GM19324 (cell line): Measurements from ENCODE around the gene NR5A1.

ENCODE experiments used
- ATAC-seq: cut with Tn5 transposase; IDR thresholded peaks from one replicate; pipeline ENCODE4 v1.9.1; 2021; ENCODE audit warnings: mild to moderate bottlenecking, moderate library complexity; ENCODE audit not compliant: unreplicated experiment, low FRiP score

NR5A1 gene

GRCh38 chr9:124468061-124468740 is 39.0 kb downstream of the NR5A1 start:
- ATAC-seq, result no peak

GRCh38 chr9:124467410-124468060 is 39.7 kb downstream of the NR5A1 start:
- no peak for ATAC-seq

- no peak for ATAC-seq
These were observed 41.5 kb downstream of the NR5A1 start for GRCh38 chr9:124465736-124466135.

GRCh38 chr9:124462739-124463138 is 44.5 kb downstream of the NR5A1 start:
- ATAC-seq, result no peak

GRCh38 chr9:124458441-124458840 is 48.8 kb downstream of the NR5A1 start:
- no peak for ATAC-seq

- no peak for ATAC-seq
These were observed 49.2 kb downstream of the NR5A1 start for GRCh38 chr9:124457887-124458431.

GRCh38 chr9:124457079-124457886 is 49.9 kb downstream of the NR5A1 start:
- no peak for ATAC-seq

- ATAC-seq, result no peak
These were observed 50.7 kb downstream of the NR5A1 start for GRCh38 chr9:124456341-124457078.

- ATAC-seq, result no peak
These were observed 51.4 kb downstream of the NR5A1 start for GRCh38 chr9:124455820-124456219.

- no peak for ATAC-seq
These were observed 52.3 kb downstream of the NR5A1 start for GRCh38 chr9:124454791-124455443.

GRCh38 chr9:124454296-124454695 is 52.9 kb downstream of the NR5A1 start:
- ATAC-seq, result no peak

GRCh38 chr9:124453586-124454191 is 53.5 kb downstream of the NR5A1 start:
- ATAC-seq, result no peak

GRCh38 chr9:124452841-124453585 is 54.2 kb downstream of the NR5A1 start:
- no peak for ATAC-seq

- ATAC-seq, result no peak
These were observed 54.9 kb downstream of the NR5A1 start for GRCh38 chr9:124452326-124452725.

GRCh38 chr9:124450931-124451661 is 56.1 kb downstream of the NR5A1 start:
- ATAC-seq, result no peak

GRCh38 chr9:124450241-124450924 is 56.8 kb downstream of the NR5A1 start, which contains the start of gene ADGRD2:
TSS of gene ADGRD2 (plus strand) at chr9:124450451. CDS start at chr9:124451667, 1,216 bp downstream.
- ATAC-seq, result no peak

GRCh38 chr9:124449381-124450151 is 57.6 kb downstream of the NR5A1 start:
- no peak for ATAC-seq
